CD4-positive, alpha-beta T cell treated with Interleukin-6 for 4 hours (primary cell): ENCODE measurements around the gene THOC5.
"Not testable (repeated sequence)": the region's sequence is repeated elsewhere in the genome, so short reads cannot be mapped to it uniquely, and the experiment has no call there.

Experiments used
- DNase-seq: peaks from one replicate; pipeline ENCODE4 v3.0.0-alpha.2; 2020; ENCODE audit warnings: mixed read lengths

The THOC5 gene

DNA sequence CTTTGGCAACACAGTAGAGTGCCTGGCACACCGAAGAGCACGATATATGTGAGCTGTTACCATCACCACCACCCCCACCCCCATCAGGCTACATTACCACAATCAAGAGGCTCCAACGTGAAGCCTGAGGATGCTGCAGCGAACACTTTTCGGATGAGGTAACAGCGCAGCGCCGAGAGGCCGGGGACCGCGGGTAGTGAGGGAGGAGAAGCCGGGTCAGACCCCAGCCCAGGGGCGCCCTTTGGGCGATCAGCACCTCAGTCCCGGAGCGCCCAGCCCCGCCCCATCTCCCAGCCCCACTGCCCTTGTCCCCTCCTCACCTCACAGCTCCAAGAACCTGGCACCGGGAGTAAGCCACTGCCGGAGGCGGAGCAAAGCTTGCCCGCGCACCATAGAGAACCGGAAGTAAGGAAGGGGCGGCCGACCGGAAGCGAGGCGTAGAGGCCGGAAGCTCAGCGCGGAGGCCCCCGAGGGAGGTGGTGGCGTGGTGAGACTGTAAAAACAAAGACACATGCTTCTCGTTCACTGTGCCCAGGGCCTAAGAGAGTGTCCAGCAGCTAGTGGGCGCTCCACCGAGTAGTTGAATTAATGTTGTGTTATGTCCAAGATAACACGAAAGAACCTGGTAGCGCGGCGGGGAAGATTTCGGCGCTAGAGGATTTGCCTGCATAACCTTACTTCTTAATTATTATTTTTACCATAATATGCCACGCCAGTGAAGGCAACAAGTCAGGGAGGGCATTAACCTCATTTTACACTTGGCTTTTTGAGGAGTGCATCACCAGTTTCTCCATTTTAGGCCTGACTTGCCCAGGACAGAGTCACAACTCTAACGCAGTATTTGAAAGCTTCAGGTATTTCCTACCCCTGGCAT is at the start of gene THOC5:
Gene THOC5, minus strand, starts transcription at position 407 of the 874 bp plus-strand sequence. CDS start 4,610 bp downstream, outside the sequence.
- DNase-seq = peak; percentile 91

DNA sequence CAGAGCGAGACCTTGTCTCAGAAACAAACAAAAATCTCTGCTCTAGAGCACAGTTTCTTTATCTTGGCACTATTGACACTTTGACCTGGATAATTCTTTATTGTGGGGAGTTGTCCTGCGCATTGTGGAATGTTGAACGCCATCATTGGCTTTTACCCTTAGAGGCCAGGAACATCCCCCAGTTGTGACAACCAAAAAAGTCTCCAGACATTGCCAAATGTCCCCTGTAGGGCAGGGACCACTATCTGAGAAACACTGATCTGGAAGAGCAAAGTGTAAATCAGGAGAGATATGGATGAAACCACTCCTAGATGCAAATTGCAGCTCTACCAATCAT is 45.1 kb upstream of the THOC5 start:
- no peak for DNase-seq

- not testable (repeated sequence) for DNase-seq
These were observed 44.5 kb upstream of the THOC5 start for GRCh38 chr22:29597871-29598683.

GRCh38 chr22:29596408-29596807 is 42.9 kb upstream of the THOC5 start:
- no peak for DNase-seq

DNA sequence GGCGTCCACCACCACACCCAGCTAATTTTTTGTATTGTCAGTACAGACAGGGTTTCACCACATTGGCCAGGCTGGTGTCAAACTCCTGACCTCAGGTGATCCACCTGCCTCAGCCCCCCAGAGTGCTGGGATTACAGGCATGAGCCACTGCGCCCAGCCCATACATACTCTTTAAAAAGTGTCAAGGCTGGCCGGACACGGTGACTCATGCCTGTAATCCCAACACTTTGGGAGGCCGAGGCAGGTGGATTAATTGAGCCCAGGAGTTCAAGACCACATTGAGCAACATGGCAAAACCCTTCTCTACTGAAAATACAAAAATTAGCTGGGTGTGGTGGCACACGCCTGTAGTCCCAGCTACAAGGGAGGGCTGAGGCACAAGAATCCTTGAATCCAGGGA is 40.9 kb upstream of the THOC5 start:
- not testable (repeated sequence) for DNase-seq

- no peak for DNase-seq
These were observed 40.4 kb upstream of the THOC5 start for GRCh38 chr22:29593923-29594322.

DNA sequence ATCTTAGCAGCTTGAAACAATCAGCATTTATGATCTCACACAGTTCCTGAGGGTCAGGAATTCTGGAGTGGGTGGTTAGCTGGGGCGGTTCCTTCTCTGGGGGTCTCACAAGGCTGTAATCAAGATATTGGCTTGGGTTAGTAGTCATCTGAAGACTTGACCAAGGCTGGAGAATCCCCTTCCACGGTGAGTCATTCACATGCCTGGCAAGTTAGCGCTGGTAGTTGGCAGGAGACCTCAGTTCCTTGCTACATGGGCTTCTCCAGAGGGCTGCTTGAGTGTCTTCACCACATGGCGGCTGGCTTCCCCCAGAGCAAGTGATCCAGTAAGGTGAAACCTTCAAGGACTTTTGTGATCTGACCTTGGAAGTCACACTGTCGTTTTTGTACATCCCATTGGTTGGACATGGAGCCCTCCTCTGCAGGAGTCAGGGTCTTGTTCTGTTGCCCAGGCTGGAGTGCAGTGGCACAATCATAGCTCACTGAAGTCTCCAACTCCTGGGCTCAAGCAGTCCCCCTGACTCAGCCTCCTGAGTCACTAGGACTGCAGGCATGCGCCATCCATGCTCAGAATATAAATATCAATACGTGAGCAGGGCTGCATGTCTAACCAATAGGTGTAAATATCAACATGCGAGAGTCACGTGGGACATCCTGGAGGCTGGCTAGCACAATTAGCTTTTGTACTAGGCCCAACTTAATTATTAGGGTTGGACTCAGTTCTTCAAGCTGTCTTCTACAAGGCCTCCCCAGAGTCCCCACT is 34.6 kb upstream of the THOC5 start:
- no peak for DNase-seq

- not testable (repeated sequence) for DNase-seq
These were observed 32.7 kb upstream of the THOC5 start for GRCh38 chr22:29586193-29586705.

DNA sequence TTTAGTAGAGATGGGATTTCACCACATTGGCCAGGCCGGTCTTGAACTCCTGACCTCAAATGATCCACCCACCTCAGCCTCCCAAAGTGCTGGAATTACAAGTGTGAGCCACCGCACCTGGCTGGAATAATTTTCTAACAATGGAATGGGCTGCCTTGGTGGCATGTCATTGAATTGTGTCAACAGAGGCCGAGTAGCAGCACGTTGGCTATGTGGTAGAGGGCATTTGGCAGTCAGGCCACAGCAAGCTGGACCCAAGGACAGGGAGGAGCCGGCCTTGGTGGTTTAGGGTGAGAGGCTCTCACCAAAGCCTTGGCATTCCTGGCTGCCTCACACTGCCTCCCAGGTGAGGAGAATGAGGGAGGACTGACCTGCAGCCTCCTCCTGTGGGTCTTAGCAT is 31.4 kb upstream of the THOC5 start:
- DNase-seq = no peak

DNA sequence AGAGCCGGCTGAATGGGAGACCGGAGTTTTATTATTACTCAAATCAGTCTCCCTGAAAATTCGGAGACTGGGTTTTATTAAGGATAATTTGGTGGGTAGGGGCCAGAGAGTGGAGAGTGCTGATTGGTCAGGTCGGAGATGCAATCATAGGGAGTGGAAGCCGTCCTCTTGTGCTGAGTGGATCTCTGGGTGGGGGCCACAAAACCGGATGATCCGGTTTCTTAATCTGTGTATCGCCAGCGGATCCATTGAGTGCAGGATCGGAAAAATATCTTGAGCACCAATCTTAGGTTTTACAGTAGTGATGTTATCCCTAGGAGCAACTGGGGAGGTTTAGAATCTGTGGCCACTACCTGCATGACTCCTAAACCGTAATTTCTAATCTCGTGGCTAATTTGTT is 28.2 kb upstream of the THOC5 start:
- DNase-seq = no peak

GRCh38 chr22:29580200-29580810 is 26.7 kb upstream of the THOC5 start:
- DNase-seq = no peak

GRCh38 chr22:29578462-29579200 is 25.1 kb upstream of the THOC5 start:
- no peak for DNase-seq

GRCh38 chr22:29574762-29575450 is 21.3 kb upstream of the THOC5 start:
- no peak for DNase-seq

DNA sequence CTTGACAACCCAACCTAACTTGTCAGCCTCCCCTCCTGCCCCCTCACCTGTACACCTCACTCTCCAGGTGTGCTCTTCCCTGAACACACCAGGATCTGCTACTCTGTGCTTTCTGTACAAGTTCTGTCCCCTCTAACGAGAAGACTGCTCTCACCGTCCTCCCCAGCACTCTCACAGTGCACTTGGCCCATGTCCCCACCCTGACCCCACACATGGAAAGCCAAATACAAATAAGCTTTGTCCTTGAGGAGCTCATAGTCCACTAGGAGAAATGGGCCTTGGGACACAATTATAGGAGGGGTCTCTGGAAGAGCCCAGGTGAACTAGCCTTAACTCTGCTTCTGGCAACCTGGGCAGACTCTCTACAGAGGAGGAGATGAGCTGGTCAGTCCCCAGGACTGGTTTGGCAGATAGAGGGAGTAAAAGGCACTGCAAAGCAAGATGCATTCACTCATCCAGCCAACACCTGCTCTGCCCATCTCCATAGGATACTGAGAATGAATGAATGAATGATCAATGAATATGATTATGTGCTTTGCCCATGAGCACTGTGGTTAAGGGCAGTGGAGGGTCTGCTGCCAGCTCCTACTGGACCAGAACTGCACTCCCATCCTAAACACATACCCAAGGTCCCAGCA is 17.5 kb upstream of the THOC5 start:
- DNase-seq = no peak

GRCh38 chr22:29570456-29570855 is 16.9 kb upstream of the THOC5 start:
- no peak for DNase-seq

DNA sequence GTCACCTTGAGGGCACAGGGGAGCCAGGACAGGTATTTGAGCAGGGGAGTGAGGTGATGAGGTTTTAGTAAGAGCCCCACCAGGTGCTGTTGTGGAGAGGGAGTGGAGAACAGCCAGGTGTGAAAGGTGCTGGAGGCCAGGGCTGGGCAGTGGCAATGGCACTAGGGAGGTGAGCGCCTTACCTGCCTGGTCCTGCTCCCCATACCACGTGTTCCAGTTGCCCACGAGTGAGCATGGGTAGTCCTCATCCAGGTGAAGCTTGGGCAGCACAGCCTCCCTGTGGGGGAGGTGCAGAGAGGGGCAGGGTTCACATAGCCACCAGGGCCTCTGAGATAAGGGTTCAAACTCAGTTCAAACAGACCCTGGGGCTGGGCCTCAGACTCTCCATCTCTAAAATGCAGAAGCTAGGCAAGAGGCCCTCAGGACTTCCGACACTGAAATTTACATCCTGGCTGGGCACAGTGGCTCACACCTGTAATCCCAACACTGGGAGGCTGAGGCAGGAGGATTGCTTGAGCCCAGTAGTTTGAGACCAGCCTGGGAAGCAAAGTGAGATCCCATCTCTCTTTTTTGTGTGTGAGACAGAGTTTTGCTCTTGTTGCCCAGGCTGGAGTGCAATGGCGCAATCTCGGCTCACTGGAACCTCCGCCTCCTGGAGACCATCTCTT is 15.6 kb upstream of the THOC5 start:
- no peak for DNase-seq

GRCh38 chr22:29567338-29567737 is 13.8 kb upstream of the THOC5 start:
- no peak for DNase-seq

- not testable (repeated sequence) for DNase-seq
These were observed 13.0 kb upstream of the THOC5 start for GRCh38 chr22:29566513-29566912.

GRCh38 chr22:29563652-29564460 is 10.3 kb upstream of the THOC5 start:
- DNase-seq = no peak
